Pancreas (tissue), 10 donors: ENCODE measurements around the gene LPIN1. TPM values are rescaled to one million over a fixed set of nuclear protein-coding genes. Genes with fewer than 3 reads are reported as not detected.

Experiments used
- ATAC-seq, 4 donors: fragments of 200-7000 bp; cut with Tn5 transposase; one replicate each; pipeline versions ENCODE4 v1.8.0 to v1.9.1; 2020; ENCODE audit warnings: mild to moderate bottlenecking in 4 of 4, moderate library complexity in 4 of 4
- DNase-seq, 6 donors: peaks; one replicate each; pipeline ENCODE4 v3.0.0-alpha.2; 2020
- FAIRE-seq: peaks from 2 replicates; lab custom pipeline; 2012; peaks lifted over from hg19 to GRCh38; lab: Jason Lieb, UNC
- H3K27ac ChIP-seq, 4 donors: fragments of 200-600 bp; sonication (generic); 1 replicate in 3 of 4; 2 replicates in 1 of 4; pipeline versions ENCODE4 v1.5.0 to v1.8.0; 2020
- H3K27me3 ChIP-seq, 4 donors: fragments of 200-600 bp; one replicate each; pipeline ENCODE4 v1.8.0; 2021
- H3K36me3 ChIP-seq, 3 donors: fragments of 200-600 bp; sonication (generic) in 1 of 3; one replicate each; pipeline versions ENCODE4 v1.5.0 to v1.8.0; 2020 to 2021
- H3K4me1 ChIP-seq, 3 donors: fragments of 200-600 bp; one replicate each; pipeline ENCODE4 v1.8.0; 2021
- H3K4me3 ChIP-seq, 4 donors: fragments of 200-600 bp; sonication (generic) in 2 of 4; one replicate each; pipeline versions ENCODE4 v1.5.0 to v1.8.0; 2020 to 2021
- H3K9me3 ChIP-seq, 4 donors: fragments of 200-600 bp; one replicate each; pipeline ENCODE4 v1.8.0; 2021
- CTCF ChIP-seq, 4 donors: fragments of 200-600 bp; sonication (generic) in 3 of 4; IDR thresholded peaks; one replicate each; pipeline versions ENCODE4 v1.5.0 to v1.8.0; 2021; ENCODE audit warnings: antibody characterized with exemption in 4 of 4
- WGBS, 2 donors: extraction: QIAGEN DNeasy Blood & Tissue Kit; methylation state at CpG; one replicate each; pipeline ENCODE4 v1.1.7; 2013; 5-methylcytosine and 5-hydroxymethylcytosine counted together
- intact Hi-C, 3 donors: fragments of 100-400 bp; cut with DNase I; formaldehyde crosslinking; loops; one replicate each; pipeline versions ENCODE4 v1.11.1 to v1.14.2; 2022
- polyA plus RNA-seq, 2 donors: library from polyadenylated mRNA; stranded (reverse); fragments of 200-250 nt; gene quantifications; one replicate each; pipeline ENCODE4 v1.2.3, GENCODE V29; 2013
- total RNA-seq, 6 donors: library from RNA; stranded (reverse); fragmentation: NEBNext Ultra II Directional in 4 of 6; extraction: Animal tissue kit (Norgen Biotek cat#: 25700) in 4 of 6; gene quantifications; one replicate each; pipeline versions ENCODE4 v1.2.1 to v1.2.4, GENCODE V29; 2021 to 2023
- donor health status: healthy with polysubstance abuse.
- donor health status: DM: no; HTN: no; CAD: no; lungs with moderate emphysema.
- donor health status: DM: no; HTN: no; CAD: no.
- donor health status: control.
- donor health status: control.
- donor health status: Bipolar disorder and iron deficiency.
- donor health status: DM: yes; HTN: yes; CAD: no.
- donor health status: DM: no; HTN: no; CAD: no.
- donor health status: DM: no; HTN: no; CAD: no.
- donor health status: DM: yes; HTN: yes; CAD: no.

The LPIN1 gene
- total and polyA plus RNA-seq, 8 donors, result 7.4 to 16.5 (median 9.9) TPM

- intact Hi-C loops, result no loop called here
- WGBS, 2 donors, result 77 to 81% methylated on average over 7 of the region's 7 CpGs
- H3K36me3 ChIP-seq, result peaks cover 0 to 17% (median 0%) of the 10 kb centered on the region in 3 donors
Observed at GRCh38 chr2:11774600-11774999, 28.2 kb downstream of the LPIN1 start.

GRCh38 chr2:11775384-11775783, 29.0 kb downstream of the LPIN1 start:
- peaks cover 0 to 17% (median 0%) of the 10 kb centered on the region in 3 donors for H3K36me3 ChIP-seq
- no peaks in the 10 kb centered on the region for H3K27me3 ChIP-seq
- peaks cover 0 to 4% (median 0%) of the 10 kb centered on the region in 3 donors for H3K4me1 ChIP-seq
- no peak for TF ChIP-seq CTCF (IDR thresholded peaks at IDR 0.05)
- no peak for DNase-seq
- H3K4me3 ChIP-seq, result no peak overlapping the region
- intact Hi-C loops, result no loop called here
- ATAC-seq, result no peak
- no peaks in the 10 kb centered on the region for H3K9me3 ChIP-seq
- no peak overlapping the region for H3K27ac ChIP-seq
- FAIRE-seq, result no peak
- WGBS, 2 donors, result 76 to 83% methylated on average over 4 of the region's 4 CpGs

More at GRCh38 chr2:11774600-11774999, 28.2 kb downstream of the LPIN1 start:
- Histone ChIP-seq H3K27me3 (no peaks in the 10 kb centered on the region), H3K4me3 (no peak overlapping the region), H3K27ac (no peak overlapping the region), H3K4me1 (peaks cover 0 to 4% (median 0%) of the 10 kb centered on the region in 3 donors), H3K9me3 (no peaks in the 10 kb centered on the region)
- DNase-seq (no peak), ATAC-seq (no peak), FAIRE-seq (no peak)
- no peak for TF ChIP-seq CTCF (IDR thresholded peaks at IDR 0.05)

GRCh38 chr2:11777066-11777782, 30.8 kb downstream of the LPIN1 start:
- 85 to 89% methylated on average over 24 of the region's 24 CpGs for WGBS, 2 donors
- Histone ChIP-seq H3K4me1 (peaks cover 0 to 4% (median 0%) of the 10 kb centered on the region in 3 donors), H3K27me3 (no peaks in the 10 kb centered on the region), H3K4me3 (no peak overlapping the region), H3K36me3 (peaks cover 0 to 8% (median 0%) of the 10 kb centered on the region in 3 donors), H3K9me3 (no peaks in the 10 kb centered on the region), H3K27ac (no peak overlapping the region)
- ATAC-seq, result no peak
- FAIRE-seq, result no peak
- intact Hi-C loops, result no loop called here
- no peak for TF ChIP-seq CTCF (IDR thresholded peaks at IDR 0.05)
- no peak for DNase-seq

GRCh38 chr2:11777886-11778415, 31.5 kb downstream of the LPIN1 start:
- DNase-seq (no peak), ATAC-seq (no peak), FAIRE-seq (no peak)
- intact Hi-C loops, result no loop called here
- Histone ChIP-seq H3K4me1 (peaks cover 0 to 4% (median 0%) of the 10 kb centered on the region in 3 donors), H3K27me3 (no peaks in the 10 kb centered on the region), H3K27ac (no peak overlapping the region), H3K36me3 (peaks cover 0 to 13% (median 0%) of the 10 kb centered on the region in 3 donors), H3K9me3 (no peaks in the 10 kb centered on the region), H3K4me3 (no peak overlapping the region)
- 85 to 87% methylated on average over 13 of the region's 13 CpGs for WGBS, 2 donors
- TF ChIP-seq CTCF (IDR thresholded peaks at IDR 0.05), result no peak

GRCh38 chr2:11778416-11778815, 32.0 kb downstream of the LPIN1 start:
- no peak for DNase-seq
- TF ChIP-seq CTCF (IDR thresholded peaks at IDR 0.05), result no peak
- WGBS, 2 donors, result 46 to 58% methylated on average over 4 of the region's 4 CpGs
- Histone ChIP-seq H3K36me3 (peaks cover 0 to 16% (median 0%) of the 10 kb centered on the region in 3 donors), H3K27ac (no peak overlapping the region), H3K4me1 (peaks cover 0 to 4% (median 0%) of the 10 kb centered on the region in 3 donors), H3K9me3 (no peaks in the 10 kb centered on the region), H3K27me3 (no peaks in the 10 kb centered on the region), H3K4me3 (no peak overlapping the region)
- ATAC-seq, result no peak
- FAIRE-seq, result no peak
- intact Hi-C loops, result no loop called here
